GM11168 (cell line): ENCODE results near the gene CDKAL1.
"Not testable (repeated sequence)": the region's sequence is repeated elsewhere in the genome, so short reads cannot be mapped to it uniquely, and the experiment has no call there.

Source experiments
- in situ Hi-C: fragments of 300-500 bp; cut with MboI; formaldehyde crosslinking; loops from one replicate; pipeline ENCODE4 v1.12.0; 2022; ENCODE audit warnings: low sequenced_read_pairs; ENCODE audit not compliant: unreplicated experiment

CDKAL1 gene

DNA sequence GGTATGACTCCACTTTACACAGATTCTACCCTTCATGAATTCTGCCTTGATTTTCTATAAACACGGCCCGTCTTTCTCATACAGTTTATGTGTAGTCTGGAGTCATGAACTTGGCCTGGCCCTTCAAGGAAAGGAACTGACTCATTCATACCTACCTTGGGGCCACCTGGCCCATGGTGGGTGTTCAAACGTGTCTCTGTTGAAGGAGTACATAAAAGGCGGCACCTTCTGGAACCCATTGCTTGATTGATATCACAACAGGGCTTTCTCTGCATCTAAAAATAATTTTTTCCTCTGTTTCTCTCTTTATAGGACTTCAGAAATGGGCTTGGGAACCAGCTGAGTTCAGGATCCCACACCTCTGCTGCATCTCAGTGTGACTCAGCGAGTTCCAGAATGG, 696.3 kb downstream of the CDKAL1 start:
- in situ Hi-C loops = no loop called here

DNA sequence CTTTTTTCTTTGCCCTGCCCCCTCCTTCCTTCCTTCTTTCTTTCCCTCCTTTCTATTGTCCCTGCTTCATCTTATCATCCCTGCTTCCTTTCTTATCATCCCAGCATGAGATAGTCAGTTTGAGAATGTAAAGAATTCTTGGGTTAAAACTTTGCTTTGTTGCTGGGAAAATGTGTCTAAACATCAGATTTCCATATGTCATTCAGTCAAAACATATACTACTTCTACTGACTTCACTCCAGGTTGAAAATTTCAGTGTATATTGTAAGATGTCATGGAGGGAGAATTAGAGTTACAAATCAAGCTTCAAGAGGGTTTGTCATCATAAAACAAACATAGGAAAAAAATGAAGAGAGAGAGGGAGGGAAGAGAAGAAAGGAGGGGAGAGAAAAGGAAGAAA, 700.9 kb downstream of the CDKAL1 start:
- in situ Hi-C loops = no loop called here

DNA sequence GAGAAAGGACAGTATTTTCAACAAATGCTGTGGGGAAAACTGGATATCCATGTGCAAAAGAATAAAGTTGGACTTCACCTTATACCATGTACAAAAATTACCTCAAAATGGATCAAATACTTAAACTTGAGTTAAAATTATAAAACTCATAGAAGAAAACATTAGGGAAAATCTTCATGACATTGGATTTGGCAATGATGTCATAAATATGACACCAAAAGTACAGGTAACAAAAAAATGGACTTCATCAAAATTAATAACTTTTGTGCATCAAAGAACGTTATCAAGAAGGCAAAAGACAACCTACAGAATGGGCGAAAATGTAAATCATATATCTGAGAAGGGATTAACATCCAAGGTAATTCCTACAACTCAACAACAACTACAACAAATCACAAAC, 704.0 kb downstream of the CDKAL1 start:
- in situ Hi-C loops = no loop called here

DNA sequence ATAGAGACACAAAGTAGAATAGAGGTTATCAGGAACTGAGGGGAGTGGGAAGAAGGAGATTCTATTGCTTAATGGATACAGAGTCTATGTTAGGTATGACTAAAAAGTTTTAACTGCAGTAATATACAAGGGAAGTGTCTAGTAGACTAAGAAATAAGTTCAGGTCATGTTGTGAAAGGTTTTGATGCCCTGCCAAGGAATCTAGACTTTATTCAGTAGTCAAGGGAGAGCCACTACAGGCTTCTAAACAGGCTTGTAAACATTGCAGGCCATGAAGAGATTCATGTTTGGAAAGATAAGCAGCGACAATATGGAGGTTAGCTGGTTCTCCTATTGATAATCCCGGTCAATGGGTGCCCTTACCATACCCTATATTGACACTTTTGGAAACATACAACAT, 706.5 kb downstream of the CDKAL1 start:
- in situ Hi-C loops = no loop called here

DNA sequence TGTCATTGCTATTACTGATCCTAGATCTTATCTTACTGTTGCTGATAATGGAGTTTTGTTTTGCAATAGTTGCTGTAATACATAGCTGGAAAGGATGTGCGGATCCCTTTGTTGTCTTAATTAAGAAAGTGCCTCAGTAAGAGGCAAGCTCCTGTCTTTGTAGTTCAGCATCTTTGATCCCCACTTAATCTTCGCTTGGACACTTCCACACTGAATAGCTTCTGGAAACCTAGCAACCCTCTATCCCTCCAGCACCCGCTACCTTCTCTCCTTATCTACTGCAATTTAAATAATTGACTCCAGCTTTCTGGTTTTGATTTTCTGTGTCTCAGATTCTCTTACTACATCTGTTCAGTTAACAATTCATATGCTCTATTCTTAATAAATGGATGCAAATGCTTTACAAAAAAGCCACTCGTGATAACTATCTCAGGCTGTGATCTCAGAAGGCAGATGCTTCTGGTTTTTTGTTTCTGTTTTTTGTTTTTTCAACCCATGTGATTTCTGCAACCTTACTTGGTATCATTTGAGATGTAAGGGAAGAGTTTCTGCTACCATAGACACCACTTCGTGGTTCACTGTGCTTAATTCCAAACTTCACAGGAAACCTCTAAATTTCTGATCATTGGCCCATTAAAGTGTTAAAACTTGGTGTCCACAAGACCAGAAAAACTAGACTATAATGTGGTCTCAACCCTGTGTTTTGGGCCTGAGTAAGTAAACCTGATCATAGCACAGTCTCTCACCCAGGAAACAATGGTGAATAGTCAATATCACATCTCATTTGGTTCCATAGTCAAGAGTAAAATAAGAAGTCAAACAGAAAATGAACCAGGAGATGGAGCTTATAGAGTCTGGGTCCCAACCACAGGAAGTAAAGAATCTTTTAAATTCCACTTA, 707.2 kb downstream of the CDKAL1 start:
- in situ Hi-C loops = no loop called here

DNA sequence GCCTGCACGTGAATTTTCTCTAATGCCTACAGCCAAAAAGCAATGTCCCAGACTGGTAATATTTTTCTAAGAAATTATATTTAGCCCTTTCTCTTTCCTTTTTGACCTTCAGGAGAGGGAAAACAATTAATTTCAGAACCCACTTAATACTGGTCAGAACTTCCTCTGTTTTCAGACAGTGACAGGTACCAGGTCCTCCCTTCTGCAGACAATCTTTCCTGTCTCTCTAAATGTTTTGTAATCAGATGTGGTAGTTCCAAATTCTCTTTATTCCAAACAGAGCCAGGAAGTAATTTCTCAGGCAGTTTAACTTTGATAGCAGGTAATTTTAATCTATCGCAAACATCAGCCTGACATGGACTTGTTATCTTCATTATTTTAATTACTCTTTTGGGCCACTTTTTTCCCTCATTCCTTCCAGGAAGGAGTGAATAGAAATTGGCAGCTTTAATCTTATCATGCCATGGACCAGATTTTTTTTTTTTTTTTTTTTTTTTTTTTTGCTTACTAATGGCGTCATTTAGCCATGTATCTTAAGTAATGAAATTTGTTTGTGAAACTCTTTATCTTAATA, 710.7 kb downstream of the CDKAL1 start:
- in situ Hi-C loops = no loop called here

DNA sequence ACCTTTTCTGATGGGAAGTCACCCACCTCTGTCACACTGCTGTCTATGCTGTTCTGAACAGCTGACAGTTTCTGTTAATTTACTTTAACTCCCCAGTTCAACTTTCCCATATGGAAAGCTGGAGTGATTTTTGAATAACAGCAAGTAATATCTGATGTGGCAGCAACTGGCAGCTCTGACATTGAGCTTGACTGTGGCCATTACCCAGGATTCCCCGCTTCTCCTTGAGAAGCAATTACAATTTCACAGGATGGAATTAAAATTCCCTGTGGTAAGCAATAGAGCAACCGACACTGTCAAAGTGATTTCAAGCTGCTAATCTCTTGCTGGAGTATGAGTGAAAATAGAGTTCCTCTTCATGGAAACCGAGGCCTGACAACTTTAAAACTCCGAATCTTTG, 711.2 kb downstream of the CDKAL1 start:
- in situ Hi-C loops = no loop called here

DNA sequence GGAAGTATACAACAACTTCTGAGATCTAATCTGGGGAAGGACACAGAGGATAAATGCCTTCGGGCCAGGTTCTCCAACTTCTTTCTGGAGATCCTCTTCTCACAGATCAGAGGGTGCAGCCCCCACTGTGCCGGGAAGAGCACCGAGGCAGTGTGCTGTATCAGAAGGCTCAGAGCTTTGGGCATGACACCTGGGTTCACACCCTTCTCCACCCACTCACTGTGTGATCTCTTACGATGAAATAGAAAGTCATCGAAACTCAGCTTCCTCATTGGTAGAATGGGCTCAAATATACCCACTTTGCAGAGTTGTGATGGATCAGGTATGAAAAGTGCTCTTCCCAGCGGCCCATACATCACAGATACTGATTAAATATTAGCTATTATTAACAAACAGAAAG, 711.8 kb downstream of the CDKAL1 start:
- in situ Hi-C loops = no loop called here

DNA sequence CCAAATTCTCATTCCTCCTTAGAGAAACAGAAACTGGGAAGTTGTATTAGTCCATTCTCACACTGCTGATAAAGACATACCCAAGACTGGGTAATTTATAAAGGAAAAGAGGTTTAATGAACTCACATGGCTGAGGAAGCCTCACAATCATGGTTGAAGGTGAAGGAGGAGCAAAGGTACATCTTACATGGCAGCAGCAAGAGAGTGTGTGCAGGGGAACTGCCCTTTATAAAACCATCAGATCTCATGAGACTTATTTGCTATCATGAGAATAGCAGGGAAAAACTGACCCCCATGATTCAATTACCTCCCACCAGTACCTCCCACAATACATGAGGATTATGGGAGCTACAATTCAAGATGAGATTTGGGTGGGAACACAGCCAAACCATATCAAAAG, 720.2 kb downstream of the CDKAL1 start:
- in situ Hi-C loops = not testable (repeated sequence)

DNA sequence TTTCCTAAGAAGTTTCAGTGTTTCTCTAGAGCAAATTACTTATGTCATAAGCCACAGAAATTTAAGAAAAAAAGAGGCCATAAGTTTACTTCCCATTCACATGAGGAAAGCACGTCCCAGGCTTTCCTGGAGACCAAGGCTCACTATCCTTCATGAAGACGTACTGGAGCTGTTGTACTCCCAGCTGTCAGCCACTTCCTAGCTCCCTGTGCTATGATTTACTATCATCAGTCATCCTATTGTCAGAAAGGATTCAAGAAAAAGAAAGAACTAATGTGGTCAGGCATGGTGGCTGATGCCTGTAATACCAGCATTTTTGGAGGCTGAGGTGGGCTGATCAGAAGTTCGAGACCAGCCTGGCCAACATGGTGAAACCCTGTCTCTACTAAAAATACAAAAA, 721.9 kb downstream of the CDKAL1 start:
- in situ Hi-C loops = no loop called here

DNA sequence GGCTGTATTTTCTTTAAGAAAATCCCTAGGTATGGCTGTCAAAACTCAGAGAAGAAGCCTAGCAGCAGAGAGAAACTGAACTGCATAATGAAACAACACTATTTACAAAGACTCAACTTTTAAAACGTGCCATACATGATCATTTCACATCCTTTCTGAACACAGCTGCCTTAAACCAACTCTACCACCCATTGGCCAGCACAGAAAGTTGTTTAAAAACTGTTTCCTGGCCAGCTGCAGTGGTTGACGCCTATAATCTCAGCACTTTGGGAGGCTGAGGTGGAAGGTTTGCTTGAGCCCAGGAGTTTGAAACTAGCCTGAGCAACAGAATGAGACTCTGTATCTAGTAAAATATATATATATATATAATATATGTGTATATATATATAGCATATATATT, 722.9 kb downstream of the CDKAL1 start:
- in situ Hi-C loops = no loop called here

DNA sequence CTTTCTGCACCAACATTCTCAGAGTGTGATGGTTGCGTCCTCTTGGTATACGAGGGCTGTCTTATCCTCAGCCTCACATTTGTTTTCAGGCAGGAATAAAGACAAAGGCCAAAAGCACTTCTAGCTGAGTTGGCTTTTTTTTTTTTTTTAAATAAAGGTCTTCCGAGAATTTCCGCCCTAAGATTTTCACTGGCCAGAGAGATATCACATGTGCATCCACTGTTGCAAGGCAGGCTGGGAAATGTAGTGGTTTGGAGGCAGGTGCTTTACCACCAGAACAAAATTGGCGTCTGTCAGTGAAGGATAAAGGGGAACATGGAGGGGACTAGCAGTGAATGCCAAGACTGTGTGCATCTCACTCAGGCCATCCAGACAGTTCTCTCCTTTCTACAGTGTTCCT, 724.4 kb downstream of the CDKAL1 start:
- in situ Hi-C loops = no loop called here

DNA sequence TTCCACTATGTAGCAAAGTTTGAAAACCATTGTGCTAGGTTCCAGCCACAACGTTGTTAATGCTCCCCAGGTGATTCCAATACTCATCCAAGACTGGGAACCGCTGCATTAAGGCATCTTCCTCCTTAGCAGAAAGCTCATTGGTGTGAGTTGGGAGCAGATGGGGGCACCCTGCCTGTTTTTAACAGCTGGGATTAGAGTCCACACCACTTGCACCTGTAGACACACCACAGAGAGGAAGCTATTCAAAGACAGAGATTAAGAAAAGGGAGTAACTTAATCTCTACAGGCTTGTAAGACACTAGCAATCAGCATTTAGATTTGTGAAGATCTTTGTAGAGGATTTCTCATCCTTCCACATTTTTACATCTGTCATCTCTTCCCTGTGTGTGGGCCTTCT, 725.4 kb downstream of the CDKAL1 start:
- in situ Hi-C loops = no loop called here

DNA sequence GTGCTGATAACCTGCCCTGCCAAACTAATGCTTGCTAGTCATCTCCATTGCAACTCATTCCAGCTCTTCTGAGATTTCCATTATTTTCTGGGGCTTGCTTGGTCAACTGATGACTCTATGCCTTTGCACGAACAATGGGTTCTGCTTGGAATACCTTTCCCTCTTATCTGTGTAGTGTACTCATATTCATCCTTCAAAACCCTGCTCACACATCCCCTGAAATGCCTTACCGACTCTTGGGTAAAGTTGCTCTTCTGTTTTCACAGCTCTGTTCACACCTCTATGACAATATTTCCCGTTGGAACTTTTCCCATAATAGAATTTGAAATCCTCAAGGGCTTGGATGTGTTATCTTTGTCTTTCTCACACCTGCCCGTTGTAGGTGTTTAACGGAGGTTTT, 728.2 kb downstream of the CDKAL1 start:
- in situ Hi-C loops = no loop called here

DNA sequence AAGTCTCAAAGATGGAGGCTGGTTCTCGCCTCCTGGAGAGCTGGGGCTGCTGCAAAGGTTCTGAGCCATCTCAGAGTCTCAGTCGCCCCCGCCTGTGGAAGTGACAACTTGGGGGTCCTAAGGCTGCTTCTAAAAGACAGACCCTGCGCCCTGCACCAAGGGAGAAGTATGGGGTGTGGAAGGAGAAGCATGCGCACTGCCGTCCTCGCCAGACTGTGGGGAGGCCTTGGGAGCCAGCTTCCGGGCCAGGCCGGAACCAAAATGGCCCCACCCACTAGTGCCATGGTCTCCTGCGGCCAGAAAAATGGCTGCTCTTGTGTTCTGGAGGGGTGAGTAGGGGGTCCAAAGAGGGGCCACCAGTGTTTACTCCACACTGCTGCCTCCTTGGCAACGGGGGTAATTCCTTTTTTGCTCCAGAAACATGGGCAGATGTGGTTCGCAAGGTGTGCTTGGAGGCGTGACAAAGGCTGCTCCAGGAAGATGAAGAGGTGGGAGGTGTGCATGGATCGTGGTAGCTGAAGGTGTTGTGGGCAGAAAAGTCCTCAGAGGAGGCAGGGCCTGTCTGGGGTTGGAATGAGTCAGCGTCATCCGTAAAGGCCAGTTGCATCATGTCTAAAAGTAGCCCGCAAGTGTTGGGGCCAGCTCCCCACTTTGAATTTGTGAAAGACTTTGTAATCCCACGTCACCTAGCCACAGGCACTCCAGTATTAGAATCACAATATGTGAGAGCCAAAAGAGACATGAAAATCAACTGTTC, 729.5 kb downstream of the CDKAL1 start:
- in situ Hi-C loops = no loop called here

DNA sequence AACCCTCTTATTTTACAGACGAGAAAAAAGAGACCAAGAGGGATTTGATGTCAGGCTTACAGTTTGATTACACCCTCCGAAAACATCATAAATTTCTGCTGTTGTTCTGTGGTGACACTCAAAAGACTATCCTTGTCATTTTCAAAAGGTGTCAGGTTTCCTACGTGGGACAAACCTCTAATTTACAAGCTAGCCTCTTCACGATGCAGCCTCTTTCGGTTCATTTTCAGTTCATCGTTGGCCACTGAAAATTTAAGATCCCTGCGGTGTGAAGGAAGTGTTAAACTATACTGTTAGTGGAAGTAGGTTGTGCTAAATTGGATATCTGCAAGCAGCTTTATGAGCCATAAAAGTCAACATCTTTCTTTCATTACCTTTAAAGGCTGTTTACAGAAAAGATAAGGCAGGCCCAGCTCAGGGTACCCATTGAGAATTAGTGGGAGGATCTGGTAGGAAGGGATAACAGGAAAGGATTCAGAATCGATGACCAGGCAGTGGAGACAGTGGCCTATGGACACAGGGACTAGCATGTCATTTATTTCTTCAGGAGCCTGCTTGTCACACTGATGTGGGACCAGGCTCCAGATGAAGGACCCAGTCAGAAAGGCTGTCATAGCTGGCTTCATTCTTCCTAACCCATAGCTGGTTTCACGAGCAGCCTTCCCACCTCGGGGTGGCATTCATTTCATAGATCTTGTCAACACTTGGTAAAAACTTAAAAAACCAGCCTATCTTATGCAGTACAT, 730.2 kb downstream of the CDKAL1 start:
- in situ Hi-C loops = no loop called here

DNA sequence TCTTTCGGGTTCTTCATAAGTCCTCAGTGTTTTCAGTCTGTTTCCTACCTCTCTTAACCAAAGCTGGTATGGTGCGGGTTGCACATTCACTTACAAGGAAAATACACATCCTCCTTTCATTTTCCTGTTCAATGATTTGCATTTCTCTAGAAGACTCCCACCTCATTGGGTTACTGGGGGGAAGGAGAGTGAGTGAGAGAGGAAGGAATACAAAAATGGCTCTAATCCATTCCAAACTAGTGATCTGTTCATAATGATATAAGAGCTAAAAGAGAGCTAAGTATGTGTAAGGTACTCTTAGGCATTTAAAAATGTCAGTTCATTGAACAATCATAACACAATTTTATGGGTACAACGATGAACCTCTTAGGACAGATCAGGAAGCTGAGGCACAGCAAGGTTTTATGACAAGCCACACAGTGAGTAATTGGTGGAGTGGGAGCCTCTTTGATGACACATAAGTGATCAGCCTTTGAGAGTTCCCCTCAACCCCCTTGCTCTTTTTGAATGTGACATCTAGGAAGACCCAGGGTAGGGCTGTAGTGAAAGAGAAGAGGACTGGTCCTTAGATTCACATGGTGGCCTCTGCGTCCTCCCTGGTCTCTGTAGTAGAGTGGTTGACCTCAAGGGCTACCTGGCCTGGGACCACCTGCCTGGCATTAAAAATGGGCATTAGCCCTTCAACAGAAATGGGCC, 730.9 kb downstream of the CDKAL1 start:
- in situ Hi-C loops = no loop called here

DNA sequence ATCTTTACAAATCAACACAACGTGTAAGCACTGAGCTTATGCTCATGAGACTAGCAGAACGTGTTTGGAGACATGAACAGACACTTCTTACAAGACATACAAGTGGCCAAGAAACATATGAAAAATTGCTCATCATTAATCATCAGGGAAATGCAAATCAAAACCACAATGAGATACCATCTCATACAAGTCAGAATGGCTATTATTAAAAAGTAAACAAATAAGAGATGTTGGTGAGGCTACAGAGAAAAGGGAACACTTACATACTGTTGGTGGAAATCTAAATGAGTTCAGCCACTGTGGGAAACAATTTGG, 731.4 kb downstream of the CDKAL1 start:
- in situ Hi-C loops = no loop called here

DNA sequence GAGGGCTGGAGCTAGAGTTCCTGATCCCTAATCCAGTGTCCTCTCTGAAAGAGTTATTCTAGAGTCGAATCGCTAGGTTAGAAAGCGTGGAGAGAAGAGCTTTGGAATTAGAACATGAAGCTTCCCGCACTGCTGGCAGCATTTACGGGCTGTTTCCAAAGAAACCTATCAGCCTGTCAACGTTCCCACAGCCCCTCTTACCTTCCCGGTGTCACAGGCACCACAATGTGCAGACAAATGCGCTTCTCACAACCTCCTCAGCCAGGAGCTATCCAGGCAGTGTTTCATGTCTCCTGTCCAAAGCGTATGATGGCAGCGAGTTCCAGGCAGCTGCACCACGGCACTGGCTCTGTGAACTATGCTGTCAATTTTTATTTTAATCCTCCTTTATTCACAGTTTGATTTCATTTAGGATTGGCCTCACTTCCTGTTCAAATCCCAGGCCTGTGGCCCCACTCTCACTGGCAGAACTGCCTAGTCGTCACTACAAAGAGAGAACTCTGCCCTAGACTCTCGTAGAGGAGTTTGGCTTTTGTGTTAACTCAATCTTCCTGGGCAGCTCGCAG, 736.5 kb downstream of the CDKAL1 start:
- in situ Hi-C loops = no loop called here
